Osteocyte (in vitro differentiated cells): ENCODE data around the gene XXYLT1. TPM values are rescaled to one million over a fixed set of nuclear protein-coding genes. Genes with fewer than 3 reads are reported as not detected.

Experiments
- DNase-seq: peaks from one replicate; pipeline ENCODE4 v3.0.0; 2021; ENCODE audit warnings: mixed read lengths; ENCODE audit not compliant: unreplicated experiment; ENCODE audit errors: extremely low spot score
- H3K27ac Mint-ChIP-seq: one replicate; pipeline ENCODE4 v1.8.0; 2021; ENCODE audit warnings: mild to moderate bottlenecking, mixed read lengths; ENCODE audit not compliant: unreplicated experiment
- H3K27me3 Mint-ChIP-seq: one replicate; pipeline ENCODE4 v1.8.0; 2021; ENCODE audit warnings: mixed read lengths; ENCODE audit not compliant: unreplicated experiment
- H3K36me3 Mint-ChIP-seq: one replicate; pipeline ENCODE4 v1.8.0; 2021; ENCODE audit warnings: mixed read lengths; ENCODE audit not compliant: unreplicated experiment
- H3K4me1 Mint-ChIP-seq: one replicate; pipeline ENCODE4 v1.8.0; 2021; ENCODE audit warnings: mixed read lengths; ENCODE audit not compliant: unreplicated experiment
- H3K4me3 Mint-ChIP-seq: one replicate; pipeline ENCODE4 v1.8.0; 2021; ENCODE audit warnings: mild to moderate bottlenecking, moderate library complexity, mixed read lengths; ENCODE audit not compliant: unreplicated experiment
- H3K9me3 Mint-ChIP-seq: one replicate; pipeline ENCODE4 v1.8.0; 2021; ENCODE audit warnings: mixed read lengths; ENCODE audit not compliant: unreplicated experiment
- total RNA-seq: library from RNA; stranded (reverse); gene quantifications from 2 replicates; pipeline ENCODE4 v1.2.1, GENCODE V29; 2021
- TF ChIP-seq, protein P1 (sequence below): fragments of 200-600 bp; sonication (generic); IDR thresholded peaks from 2 replicates; pipeline ENCODE4 v1.5.0; 2021; ENCODE audit warnings: antibody characterized with exemption, mild to moderate bottlenecking, moderate library complexity

XXYLT1 gene
- total RNA-seq, 1 donor from 2014 or later: 35.8 TPM

GRCh38 chr3:195101001-195101583, 169.9 kb downstream of the XXYLT1 start:
- Mint-ChIP-seq H3K9me3 (no peaks in the 10 kb centered on the region), H3K27me3 (no peaks in the 10 kb centered on the region), H3K36me3 (no peaks in the 10 kb centered on the region), H3K4me3 (no peak overlapping the region), H3K4me1 (peaks cover 39% of the 10 kb centered on the region), H3K27ac (no peak overlapping the region)
- TF ChIP-seq, protein P1, sequence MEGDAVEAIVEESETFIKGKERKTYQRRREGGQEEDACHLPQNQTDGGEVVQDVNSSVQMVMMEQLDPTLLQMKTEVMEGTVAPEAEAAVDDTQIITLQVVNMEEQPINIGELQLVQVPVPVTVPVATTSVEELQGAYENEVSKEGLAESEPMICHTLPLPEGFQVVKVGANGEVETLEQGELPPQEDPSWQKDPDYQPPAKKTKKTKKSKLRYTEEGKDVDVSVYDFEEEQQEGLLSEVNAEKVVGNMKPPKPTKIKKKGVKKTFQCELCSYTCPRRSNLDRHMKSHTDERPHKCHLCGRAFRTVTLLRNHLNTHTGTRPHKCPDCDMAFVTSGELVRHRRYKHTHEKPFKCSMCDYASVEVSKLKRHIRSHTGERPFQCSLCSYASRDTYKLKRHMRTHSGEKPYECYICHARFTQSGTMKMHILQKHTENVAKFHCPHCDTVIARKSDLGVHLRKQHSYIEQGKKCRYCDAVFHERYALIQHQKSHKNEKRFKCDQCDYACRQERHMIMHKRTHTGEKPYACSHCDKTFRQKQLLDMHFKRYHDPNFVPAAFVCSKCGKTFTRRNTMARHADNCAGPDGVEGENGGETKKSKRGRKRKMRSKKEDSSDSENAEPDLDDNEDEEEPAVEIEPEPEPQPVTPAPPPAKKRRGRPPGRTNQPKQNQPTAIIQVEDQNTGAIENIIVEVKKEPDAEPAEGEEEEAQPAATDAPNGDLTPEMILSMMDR: no peak
- no peak for DNase-seq

DNA sequence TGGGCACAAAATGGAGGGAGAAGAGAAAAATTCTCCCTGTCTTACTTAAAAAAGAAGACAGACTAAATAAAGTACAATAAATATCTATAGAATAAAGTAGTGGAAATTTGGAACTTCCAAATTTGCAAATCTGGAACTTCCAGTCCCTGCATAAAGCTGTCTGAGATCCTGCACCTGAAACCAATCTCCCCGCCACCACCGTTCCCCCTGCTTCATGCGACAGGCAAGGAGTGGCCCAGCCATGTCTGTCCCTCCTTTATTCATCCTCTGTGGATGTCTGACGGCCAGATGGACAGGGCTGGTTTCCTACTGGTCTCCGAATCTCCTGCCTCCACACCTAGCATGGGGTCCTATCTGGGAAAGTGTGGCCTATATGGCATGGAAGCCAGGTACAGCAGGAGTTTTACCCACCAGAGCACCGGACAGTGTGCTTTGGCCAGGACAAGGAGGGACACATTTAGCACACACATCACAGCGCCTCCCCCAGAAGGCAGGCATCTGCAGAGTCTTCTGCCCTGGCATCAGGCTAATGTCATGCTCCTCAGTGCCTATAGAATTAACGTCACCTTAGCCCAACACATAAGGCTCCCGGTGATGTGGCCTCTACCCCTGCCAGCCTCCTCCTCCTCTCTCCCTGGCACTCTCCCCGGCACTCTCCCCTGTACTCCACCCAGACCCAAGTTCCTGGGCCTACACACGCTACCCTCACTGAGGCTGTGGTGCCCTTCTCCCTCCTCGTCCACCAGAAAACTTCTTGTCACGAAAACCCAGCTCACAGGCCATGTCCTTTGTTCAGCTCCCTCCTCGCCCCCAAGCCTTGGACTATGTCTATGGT, 170.8 kb downstream of the XXYLT1 start:
- no peak for DNase-seq
- TF ChIP-seq, protein P1: no peak
- H3K4me1 Mint-ChIP-seq: peaks cover 29% of the 10 kb centered on the region
- H3K4me3 Mint-ChIP-seq: no peak overlapping the region
- no peak overlapping the region for H3K27ac Mint-ChIP-seq
- no peaks in the 10 kb centered on the region for H3K27me3 Mint-ChIP-seq
- no peaks in the 10 kb centered on the region for H3K36me3 Mint-ChIP-seq
- H3K9me3 Mint-ChIP-seq: no peaks in the 10 kb centered on the region

DNA sequence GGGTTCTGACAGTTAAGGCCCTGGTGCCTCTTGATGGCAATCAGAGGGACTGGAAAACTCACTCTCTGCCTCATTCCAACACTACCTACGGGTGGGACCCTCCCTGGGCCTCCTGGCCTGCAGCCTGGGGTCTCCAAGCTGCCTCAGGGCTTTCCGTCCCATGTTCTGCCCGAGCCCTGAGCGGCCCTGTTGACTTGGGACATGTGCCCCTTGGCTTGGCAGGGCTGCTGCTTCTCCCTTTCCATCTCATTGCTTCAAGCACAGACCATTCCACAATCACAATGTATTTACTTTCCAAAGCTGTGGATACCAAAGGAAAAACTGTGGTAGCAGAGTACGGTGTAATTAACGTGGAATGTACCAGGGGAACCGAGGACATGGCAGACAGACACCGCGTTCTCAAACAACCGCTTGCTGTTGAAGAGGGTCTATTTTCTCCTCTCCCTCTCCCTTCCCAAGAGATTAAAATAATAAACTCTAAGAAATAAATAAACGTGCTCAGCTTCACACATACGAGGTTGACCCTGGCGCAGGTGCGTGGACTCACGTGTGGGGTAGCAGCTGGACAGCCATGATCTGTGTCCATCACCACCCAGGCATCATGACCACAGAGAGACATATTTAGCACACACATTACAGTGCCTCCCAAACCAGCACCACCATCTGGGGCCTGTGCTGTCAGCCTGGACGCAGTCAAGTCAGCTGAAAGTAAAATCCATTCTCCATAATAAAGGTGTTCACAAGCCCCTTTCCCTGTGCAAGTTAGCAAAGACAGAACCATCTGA, 172.0 kb downstream of the XXYLT1 start:
- TF ChIP-seq, protein P1: no peak
- Mint-ChIP-seq H3K9me3 (no peaks in the 10 kb centered on the region), H3K36me3 (peaks cover 2% of the 10 kb centered on the region), H3K27ac (no peak overlapping the region), H3K27me3 (no peaks in the 10 kb centered on the region), H3K4me1 (peaks cover 32% of the 10 kb centered on the region), H3K4me3 (no peak overlapping the region)
- DNase-seq: no peak

- TF ChIP-seq, protein P1: no peak
- Mint-ChIP-seq H3K4me1 (peaks cover 23% of the 10 kb centered on the region), H3K4me3 (no peak overlapping the region), H3K27me3 (no peaks in the 10 kb centered on the region), H3K36me3 (peaks cover 2% of the 10 kb centered on the region), H3K9me3 (no peaks in the 10 kb centered on the region), H3K27ac (no peak overlapping the region)
- no peak for DNase-seq
Measured at GRCh38 chr3:195097331-195098255, 173.4 kb downstream of the XXYLT1 start.
